ENCODE data around the gene BPIFB6.

BPIFB6 gene

DNA sequence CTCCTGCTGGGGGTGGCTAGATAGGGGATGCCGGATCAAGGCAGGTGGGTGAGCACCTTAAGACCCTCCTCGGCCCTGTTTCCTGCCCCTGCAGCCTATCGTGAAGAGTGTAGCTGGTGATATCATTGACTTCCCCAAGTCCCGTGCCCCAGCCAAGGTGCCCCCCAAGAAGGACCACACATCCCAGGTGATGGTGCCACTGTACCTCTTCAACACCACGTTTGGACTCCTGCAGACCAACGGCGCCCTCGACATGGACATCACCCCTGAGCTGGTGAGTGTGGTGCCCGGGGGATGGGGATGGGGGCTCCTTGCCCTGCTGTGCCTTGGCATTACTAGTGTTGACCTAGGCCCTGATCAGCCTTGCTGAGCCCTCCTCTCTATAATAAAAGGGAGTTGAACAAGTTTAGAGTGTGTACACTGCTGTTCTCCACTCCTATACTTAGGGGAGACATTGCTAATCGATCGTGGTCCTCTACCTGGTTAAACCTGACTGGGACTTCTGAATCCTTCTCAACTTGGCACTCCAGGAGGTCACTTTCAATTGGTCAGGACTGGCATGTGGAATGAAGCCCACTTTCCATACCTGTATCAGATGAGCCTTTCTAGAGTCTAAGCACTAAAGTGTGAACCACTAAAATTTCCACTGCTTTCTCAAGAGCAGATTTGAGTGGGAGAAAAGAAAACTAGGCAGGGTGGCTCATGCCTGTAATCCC is 33.3 kb downstream of the BPIFB6 start:
- no peak for DNase-seq

DNA sequence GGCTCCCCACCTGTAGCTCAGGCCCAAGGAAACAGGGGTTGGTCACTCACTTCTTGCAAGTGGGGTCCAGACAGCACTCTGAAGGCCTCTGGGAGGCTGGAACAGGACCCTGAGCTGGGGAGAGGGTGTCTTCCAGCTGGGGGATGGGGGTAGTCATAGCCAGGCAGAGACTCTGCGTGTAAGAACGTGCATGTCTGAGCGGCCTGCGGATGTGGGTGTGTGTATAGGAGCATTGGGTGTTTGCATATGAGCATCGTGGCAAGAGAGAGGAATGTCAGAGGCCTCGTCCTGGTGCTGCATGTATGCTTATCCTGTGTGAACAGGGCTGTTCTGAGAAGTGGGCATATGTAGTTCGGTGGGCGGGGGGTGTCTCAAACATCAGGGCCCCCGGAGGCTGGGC is 34.3 kb downstream of the BPIFB6 start:
- no peak for DNase-seq

DNA sequence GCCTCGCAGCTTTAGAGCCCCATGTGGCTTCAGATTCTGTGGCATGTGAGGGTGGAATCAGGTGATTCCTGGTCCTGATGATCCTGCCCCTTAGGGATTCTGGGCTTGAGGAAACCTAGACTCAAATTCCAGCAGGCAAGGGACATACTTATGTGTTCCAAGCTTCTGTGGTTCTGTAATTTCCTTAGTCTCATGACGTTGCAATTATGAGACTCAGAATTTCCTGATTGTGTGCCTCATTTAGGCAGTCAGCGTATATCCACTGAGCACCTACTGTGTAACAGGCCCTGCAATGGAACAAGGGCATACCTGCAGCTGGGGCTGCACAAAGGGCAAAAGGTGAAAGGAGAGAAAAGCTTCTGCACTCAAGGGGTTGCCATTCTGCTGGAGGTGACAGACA is 36.4 kb downstream of the BPIFB6 start:
- no peak for DNase-seq

DNA sequence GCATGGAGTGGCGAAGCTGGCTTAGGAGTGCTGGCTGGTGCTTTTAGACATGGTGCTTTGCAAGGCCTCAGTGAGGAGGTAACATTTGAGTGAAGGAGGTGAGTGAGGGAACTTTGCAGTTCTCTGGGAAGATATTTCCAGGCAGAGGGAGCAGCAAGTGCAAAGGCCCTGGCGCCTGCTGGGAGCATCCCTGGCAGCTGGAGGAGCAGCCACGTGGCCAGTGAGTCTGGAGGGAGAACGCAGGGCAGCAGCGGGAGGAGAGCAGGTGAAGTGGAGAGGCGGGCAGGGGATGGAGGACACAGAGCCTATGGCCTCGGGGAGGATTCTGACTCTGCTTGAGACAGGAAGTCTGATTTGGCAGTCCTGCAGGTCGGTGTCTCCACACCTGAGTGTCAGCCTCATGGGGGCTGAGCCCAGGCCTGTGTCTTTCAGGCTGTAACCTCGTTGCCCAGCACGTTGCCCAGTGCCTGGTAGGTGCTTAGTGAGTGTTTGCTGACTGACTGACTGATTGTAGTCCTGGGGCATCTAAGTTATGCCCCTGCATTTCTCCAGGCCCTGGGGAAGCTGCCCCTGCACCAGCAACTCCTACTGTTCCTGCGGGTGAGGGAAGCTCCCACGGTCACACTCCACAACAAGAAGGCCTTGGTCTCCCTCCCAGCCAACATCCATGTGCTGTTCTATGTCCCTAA is 36.9 kb downstream of the BPIFB6 start:
- DNase-seq, result no peak

DNA sequence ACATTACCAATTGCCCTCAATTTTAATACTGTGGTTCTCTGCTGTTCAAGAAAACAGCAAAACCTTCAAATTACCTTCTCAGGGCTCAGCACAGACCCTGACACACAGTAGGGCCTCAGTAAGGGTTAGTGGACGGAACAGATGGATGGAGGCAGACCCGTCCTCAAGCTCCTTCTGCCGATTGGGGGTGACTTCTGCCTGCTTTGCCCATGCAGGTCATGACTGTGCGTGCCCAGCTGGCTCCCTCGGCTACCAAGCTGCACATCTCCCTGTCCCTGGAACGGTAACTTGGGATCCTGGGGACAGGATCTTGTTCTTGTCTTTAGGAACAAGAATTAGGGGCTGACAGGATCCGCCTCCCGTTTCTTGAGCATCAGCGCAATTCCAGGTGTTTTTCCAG is 38.2 kb downstream of the BPIFB6 start:
- DNase-seq, result no peak

DNA sequence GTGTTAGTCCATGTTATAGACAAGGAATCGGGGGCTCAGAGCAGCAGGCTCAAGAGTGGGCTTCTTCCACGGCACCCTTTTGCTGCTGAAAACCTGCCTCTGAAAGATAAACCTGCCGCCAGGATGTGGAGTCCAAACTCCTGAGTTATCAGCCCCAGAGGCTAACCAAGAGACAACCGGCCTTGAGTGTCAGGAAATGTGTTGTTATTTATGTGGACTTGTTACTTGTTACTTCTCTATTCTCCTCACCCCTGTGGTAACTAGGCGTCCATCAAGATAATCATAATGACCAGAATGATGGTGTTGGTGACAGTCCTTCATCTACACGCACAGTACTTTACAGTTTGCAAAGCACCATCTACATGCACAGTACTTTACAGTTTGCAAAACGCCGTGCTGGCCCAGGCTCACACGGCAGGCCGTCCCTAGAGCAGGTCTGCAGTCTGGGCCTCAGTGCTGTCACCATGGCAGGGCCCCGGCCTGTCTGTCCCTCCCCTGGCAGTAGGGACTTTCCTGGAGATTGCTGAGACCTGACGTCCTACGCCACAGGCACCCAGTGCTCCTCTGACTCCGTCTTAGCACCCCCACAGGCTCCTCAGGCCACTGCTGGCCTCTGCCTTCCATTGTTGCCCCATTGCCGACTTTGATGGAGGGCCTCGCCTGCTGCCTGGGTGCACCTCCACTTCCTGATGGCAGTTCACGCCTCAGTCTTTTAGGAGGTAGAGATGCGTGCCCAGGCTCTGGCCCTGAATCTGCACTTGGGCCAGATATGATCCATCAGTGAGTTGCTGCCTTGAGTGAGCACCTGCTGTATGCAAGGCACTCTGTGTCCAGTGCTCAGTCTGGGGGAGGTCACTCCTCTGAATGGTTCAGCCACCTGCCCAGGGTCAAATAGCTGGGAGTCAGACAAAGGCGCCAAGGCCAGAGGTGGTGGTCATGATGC is 38.9 kb downstream of the BPIFB6 start:
- DNase-seq, result no peak

DNA sequence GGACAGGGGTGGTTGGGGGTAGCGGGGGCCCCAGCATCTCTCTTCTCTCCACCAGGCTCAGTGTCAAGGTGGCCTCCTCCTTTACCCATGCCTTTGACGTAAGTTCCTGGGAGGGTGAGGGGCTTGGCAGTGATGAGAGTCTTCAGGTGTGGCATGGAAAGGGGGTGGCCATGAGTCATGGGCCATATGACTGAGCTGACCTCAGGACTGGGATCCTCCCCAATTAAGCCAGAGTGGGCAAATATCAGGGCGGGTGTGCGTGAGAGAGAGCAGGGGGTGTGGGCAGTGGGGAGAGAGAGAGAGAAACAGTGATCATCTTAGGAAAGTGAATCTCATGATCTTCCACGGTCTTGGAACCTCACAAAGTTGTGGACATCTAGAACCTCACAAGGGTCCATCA is 39.8 kb downstream of the BPIFB6 start:
- DNase-seq, result no peak

DNA sequence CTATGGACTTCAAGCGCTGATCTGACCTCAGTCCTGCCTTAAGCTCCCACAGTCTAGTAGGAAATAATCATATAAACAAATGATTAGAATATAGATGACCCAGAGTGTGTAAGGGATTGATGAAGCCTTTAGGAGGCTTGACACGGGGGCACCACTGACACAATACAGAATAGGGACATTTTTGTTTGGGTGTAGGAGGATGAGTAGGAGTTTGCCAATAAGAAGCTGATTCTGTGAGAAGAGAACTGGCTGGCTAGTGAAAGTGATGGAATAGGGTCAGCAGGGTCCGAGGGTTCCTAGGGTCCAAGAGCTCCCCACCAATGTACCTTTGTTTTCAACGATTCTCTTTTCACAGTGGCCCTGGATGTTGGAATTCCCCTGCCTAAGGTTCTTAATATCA is 40.9 kb downstream of the BPIFB6 start:
- no peak for DNase-seq

DNA sequence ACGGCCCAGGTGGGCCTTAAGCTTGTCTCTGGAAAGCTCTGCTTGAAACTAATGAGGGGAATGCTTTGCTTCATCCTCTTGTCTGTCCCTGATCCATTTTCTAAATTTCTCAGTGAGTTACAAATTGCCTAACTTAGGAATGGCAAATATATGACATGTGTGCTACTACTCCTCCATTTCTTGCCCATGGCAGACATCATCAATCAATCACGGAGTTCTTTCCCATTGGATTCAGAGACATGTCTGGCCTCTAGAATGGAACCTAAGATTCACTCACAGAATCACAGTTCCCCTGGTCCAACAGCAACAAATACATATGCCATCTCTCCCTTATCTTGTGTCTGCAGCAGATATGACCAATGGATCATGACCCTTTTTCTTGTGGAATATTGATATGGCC is 41.4 kb downstream of the BPIFB6 start:
- no peak for DNase-seq

DNA sequence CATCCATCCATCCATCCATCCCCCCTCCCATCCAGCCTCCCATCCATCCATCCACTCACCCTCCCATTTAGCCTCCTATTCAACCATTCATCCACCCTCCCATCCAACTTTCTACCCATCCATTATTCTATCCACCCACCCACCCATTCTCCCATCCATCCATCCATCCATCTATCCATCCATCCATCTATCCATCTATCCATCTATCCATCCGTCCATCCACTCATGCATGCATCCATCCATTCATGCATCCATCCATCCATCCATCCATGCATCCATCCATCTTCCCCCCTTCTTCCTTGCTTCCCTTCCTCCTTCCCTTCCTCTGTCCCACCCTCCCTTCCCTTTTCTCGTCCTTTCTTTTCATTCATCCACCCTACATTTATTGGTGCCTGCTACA is 43.2 kb downstream of the BPIFB6 start:
- DNase-seq, result no peak

DNA sequence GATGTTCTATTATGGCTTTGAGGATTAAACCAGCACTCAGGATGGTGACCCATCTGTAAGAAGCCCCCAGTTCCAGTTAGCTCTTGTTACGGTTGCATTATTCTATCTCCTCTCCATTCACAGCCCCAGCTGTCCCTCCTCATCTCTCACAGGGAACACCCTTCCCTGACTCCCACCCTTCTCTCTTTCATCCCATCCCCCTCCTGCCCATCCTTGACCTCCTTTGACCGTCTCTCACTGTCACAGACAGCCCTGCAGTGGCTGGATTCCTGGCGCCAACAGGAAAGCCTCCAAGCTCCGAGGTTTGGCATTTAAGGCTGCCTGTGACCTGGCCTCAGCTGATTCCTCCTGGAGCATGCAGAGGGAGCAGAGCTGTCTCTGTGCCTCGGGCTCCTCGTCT is 43.8 kb downstream of the BPIFB6 start:
- DNase-seq, result no peak

DNA sequence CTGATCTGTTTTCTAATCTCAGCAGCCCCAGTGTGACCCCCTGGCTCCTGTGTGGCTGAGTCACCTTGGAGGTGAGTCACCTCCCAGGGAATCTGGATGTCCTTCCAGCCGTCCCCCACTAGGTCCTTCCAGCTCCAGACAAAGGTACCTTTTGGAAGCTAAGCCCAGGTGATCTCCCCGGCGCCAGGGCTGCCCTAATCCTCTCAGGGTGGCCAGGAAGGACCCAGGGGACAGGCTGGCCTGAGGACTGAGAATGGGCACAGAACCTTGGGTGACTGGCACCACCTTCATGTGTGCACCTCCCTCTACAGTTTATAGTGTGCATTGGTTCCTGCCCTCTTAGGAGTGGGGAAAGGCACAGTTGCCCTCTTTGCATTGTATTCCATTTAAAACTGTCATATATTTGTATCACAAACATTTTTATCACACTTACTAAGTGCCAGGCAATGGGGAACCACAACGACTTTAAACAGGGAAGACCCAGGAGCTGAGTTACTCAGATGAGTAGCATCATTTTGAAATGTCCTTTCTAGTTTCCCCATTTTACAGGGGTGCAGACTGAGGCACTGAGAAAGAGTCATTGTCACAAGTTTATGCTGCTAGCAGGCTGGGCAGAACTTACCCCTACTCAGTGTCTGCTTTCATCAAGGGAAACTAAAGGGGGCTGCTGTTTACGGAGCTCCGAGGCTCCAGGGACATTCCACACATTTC is 45.4 kb downstream of the BPIFB6 start:
- no peak for DNase-seq

DNA sequence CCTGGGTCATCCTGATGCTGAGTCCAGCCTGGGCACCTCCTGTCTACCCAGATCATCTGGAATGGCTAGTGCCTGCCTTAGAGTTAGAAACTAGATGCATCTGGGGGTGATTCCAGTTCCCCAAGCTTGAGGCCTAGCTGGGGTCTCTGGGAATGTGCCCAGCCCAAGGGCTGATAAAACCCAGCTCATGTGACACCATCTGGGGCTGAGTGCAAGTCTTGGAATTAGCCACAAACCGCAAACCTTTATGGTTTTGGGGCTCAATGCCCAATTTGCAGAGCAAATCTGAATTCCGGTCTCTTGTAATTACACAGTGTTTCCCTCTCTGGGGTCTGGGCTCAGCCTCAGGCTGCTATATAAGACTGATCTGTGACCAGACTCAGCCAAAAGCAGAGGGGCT is 47.8 kb downstream of the BPIFB6 start, which contains the start of gene BPIFB4:
BPIFB4 (plus strand) TSS at position 385 of the 400 bp plus-strand sequence. CDS start 1,884 bp downstream, outside the sequence.
- DNase-seq, result no peak

DNA sequence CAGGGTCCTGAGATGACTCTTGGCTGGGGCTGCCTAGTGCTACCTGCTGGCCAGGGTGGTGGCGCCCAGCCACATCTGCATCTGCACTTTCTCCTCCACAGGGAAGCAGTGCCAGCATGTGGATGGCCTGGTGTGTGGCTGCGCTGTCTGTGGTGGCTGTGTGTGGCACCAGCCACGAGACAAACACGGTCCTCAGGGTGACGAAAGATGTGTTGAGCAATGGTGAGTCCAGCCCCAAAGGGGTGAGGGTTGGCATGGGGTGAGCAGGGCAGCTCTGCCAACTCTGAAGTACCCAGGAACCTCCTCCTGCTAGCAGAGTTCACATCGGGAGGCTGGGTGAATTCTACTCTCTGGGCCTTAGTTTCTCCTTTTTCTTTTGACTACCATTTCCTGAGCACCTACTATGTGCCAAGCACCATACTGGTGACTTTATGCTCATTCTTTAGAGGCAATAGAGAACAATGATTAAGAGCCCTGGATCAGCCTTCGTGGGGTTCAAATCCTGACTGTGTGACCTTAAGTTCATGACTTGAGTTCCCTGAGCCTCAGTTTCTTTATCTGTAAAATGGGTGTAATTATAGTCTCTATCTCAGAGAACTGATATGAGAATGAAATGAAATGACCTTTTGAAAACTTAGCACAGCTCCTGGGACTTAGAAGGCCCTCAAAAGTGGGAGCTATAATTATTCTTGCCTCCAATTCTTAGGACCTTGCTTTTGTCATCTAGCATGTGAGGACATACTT is 50.1 kb downstream of the BPIFB6 start:
- DNase-seq, result no peak

DNA sequence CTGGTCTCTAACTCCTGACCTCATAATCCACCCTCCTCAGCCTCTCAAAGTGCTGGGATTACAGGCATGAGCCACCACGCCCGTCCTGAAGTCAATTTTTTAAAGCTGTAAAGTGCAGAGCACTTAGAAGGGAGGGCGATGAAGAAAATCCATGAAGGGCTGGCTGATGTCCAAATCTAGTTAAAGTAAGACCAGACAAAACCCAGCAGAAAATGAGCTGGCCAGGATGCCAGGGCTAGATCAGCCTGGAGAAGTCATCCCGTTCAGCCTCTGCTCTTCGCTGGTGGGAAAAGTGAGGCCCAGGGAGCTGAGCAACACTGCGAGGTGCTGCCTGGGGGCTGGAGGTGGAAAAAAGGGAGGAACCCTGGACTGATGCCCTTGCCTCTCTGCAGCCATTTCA is 51.1 kb downstream of the BPIFB6 start:
- no peak for DNase-seq

DNA sequence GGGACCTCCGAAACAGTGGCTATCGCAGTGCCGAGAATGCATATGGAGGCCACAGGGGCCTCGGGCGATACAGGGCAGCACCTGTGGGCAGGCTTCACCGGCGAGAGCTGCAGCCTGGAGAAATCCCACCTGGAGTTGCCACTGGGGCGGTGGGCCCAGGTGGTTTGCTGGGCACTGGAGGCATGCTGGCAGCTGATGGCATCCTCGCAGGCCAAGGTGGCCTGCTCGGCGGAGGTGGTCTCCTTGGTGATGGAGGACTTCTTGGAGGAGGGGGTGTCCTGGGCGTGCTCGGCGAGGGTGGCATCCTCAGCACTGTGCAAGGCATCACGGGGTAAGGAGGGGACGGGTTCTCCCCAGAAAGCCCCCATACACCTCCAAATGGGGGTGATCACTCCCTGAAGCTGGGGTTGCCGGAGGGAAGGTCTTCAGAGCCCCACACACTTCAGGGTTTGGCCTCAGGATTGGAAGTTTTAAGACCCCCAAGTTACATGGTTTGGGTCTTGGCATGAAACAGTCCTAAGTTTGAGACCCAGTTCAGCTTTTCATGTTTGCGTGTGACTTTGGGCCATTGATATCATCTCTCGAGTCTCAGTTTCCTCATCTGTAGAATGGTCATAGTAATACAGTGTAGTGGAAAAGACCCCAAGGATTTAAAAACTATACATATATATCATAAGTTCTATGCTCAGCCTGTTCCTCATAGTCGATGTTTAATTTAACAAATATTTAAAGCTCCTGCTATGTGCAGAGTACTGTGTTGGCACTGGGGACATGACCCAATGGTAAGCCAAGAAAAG is 52.3 kb downstream of the BPIFB6 start:
- DNase-seq, result no peak

DNA sequence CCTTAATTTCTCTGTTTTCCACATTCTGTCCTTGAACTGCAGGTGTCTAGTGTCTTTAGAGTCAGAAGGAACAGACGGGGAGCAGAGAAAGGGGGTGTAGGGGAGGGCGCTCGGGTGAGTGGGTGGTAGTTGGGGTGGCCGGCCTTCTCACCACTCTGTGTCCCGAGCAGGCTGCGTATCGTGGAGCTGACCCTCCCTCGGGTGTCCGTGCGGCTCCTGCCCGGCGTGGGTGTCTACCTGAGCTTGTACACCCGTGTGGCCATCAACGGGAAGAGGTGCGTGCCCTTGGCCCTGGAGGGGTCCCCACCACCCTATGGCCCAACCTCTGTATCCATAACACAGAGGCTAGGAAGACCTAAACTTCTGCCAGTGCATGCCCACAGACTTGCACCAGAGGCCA is 53.3 kb downstream of the BPIFB6 start:
- no peak for DNase-seq

DNA sequence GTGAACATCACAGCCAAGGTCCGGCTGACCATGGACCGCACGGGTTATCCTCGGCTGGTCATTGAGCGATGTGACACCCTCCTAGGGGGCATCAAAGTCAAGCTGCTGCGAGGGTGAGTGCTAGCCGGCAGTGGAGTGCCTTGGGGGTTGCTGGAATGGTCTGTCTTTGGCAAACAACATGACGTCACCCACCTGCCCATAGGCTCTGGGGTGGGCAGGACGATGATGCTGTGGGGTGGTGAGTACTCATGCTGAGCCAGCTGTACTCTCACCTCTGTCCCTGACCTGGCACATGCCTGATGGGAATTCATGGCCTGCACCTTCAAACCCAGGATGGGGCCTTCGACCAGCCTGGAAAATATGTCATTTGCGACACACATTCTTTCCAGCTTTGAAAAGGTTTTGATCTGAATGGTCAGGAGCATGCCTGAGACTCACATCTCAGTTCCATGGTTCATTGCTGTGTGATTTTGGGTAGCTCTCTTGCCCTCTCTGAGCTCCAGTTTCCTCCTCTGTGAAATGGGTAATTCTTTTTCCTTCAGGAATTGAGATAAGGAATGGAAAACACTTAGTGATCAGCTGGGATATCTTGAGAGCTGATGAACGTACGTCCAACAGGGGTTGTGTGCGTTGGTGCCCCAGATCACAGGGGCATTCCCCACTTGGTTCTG is 54.7 kb downstream of the BPIFB6 start:
- no peak for DNase-seq

DNA sequence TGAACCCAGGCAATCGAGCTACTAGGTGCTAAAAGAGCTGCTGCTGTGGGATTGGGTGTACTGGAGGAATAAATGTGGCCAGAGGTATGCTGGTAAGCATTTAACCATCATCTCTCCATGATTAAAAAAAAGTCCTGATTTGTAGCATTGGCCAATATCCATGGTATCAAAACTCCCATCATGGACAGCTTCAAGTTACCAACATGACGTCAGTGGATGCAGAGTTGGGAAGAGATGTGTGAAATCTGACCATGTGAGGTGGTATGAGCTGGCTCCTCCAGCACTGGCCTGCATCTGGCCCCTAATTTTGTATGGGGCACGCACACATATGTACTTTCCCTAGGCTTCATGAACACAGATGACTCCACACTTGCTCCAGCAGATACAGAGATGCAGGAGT is 59.7 kb downstream of the BPIFB6 start:
- DNase-seq, result no peak

DNA sequence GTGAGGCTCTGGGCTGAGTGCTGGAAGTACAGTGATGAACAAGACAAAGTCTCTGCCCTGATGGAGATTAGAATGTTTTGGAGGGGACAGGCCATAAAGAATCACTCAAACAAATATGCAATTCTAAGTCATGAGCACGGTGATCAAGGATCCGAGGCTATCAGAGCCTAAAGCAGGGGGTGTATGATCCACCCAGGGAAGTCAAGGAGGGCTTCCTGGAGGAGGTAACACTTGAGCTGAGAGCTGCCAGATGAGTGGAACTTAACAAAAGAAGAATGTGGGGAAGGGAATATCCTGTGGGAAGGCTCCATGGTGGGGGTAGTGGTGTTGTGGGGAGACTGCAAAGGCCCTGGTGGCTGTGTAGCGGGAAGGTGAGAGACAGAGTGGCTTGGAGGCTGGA is 60.2 kb downstream of the BPIFB6 start:
- no peak for DNase-seq

DNA sequence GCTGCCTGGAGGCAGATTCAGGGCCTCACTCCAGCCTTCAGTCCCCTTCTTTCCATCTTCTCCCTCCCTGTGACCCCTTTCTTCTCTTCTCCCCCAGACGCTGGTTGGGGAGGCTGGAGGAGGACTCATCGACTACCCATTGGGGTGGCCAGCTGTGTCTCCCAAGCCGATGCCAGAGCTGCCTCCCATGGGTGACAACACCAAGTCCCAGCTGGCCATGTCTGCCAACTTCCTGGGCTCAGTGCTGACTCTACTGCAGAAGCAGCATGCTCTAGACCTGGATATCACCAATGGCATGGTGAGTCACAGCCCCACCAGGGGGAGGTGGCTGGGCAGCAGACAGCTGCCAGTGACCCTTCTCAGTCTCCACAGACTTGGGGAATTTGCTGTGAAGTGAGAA is 60.9 kb downstream of the BPIFB6 start:
- no peak for DNase-seq

Data from amniotic stem cell (primary cell).